ENCODE data around the gene PTPRT.

The PTPRT gene

GRCh38 chr20:42855896-42856295 is 333.8 kb downstream of the PTPRT start:
- TF ChIP-seq CTCF (IDR thresholded peaks at IDR 0.05; ENCODE audit: borderline replicate concordance, insufficient read depth, low read depth, low read length), result no peak
- no peak overlapping the region for H3K4me3 ChIP-seq (ENCODE audit: low read depth, low read length)

- no peak overlapping the region for H3K4me3 ChIP-seq (ENCODE audit: low read depth, low read length)
- TF ChIP-seq CTCF (IDR thresholded peaks at IDR 0.05; ENCODE audit: borderline replicate concordance, insufficient read depth, low read depth, low read length), result no peak
Observed at GRCh38 chr20:42852691-42853090, 337.0 kb downstream of the PTPRT start.

GRCh38 chr20:42846784-42847490 is 342.8 kb downstream of the PTPRT start:
- no peak for TF ChIP-seq CTCF (IDR thresholded peaks at IDR 0.05; ENCODE audit: borderline replicate concordance, insufficient read depth, low read depth, low read length)
- H3K4me3 ChIP-seq (ENCODE audit: low read depth, low read length), result no peak overlapping the region

GRCh38 chr20:42844751-42845150 is 345.0 kb downstream of the PTPRT start:
- TF ChIP-seq CTCF (IDR thresholded peaks at IDR 0.05; ENCODE audit: borderline replicate concordance, insufficient read depth, low read depth, low read length), result no peak
- no peak overlapping the region for H3K4me3 ChIP-seq (ENCODE audit: low read depth, low read length)

DNA sequence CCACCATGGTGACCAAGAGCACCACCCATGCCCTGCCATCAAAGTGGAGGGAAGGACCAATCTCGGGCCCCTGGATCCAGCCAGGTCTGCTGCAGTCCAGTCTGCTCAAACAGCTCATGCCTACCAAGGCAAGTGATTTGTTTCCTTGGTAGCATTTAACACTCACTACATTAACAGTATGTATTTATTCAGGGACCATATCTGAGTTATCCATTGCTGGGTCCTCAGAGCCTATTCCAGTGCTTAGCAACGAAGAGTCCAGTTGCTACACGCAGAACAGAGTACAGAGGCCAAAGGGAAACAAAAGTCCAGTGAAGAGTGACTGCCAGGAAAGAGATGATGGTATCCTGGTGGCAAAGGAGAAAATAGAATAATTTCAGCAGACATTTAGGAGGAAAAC is 352.2 kb downstream of the PTPRT start:
- no peak overlapping the region for H3K4me3 ChIP-seq (ENCODE audit: low read depth, low read length)
- no peak for TF ChIP-seq CTCF (IDR thresholded peaks at IDR 0.05; ENCODE audit: borderline replicate concordance, insufficient read depth, low read depth, low read length)

DNA sequence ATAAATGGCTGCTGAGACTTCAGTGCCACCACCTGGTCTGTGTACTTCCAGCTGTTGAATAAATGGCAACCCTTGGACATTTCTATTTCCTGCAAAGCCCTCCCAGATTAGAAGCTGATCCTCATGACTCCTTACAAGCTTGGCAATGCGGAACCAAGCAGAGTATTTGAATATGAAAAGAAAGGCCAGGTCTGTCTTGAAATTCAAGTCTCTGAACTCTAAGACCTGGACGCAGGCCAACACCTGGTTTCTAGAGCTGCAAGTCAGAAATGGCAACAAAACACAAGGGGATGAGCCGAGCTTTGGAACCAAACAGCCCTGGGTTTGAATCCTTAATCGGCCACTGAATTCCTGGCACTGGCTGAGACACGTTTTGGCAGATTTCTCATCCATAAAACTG is 353.4 kb downstream of the PTPRT start:
- no peak for TF ChIP-seq CTCF (IDR thresholded peaks at IDR 0.05; ENCODE audit: borderline replicate concordance, insufficient read depth, low read depth, low read length)
- H3K4me3 ChIP-seq (ENCODE audit: low read depth, low read length), result no peak overlapping the region

GRCh38 chr20:42807876-42808275 is 381.8 kb downstream of the PTPRT start:
- no peak for TF ChIP-seq CTCF (IDR thresholded peaks at IDR 0.05; ENCODE audit: borderline replicate concordance, insufficient read depth, low read depth, low read length)
- H3K4me3 ChIP-seq (ENCODE audit: low read depth, low read length), result no peak overlapping the region

All from GM12875 (cell line).